Cardiac fibroblast (primary cell): Measurements from ENCODE around the gene HSF2.

Source experiments
- DNase-seq, 2 donors: peaks; one replicate each; pipeline versions ENCODE4 v3.0.0 to v3.0.0-alpha.2; 2010; ENCODE audit warnings: low read depth in 2 of 2
- H3K4me3 ChIP-seq, 2 donors: replicated peaks in 1 of 2; 1 replicate in 1 of 2; 2 replicates in 1 of 2; pipeline ENCODE4 v1.5.1; 2011; ENCODE audit warnings: low read depth in 2 of 2, low read length in 2 of 2, mild to moderate bottlenecking in 2 of 2, moderate library complexity in 1 of 2
- TF ChIP-seq, protein P1 (sequence below): IDR thresholded peaks from one replicate; pipeline ENCODE4 v1.5.1; 2011; ENCODE audit warnings: low read depth, mild to moderate bottlenecking, low read length, inconsistent platforms

Gene HSF2

DNA sequence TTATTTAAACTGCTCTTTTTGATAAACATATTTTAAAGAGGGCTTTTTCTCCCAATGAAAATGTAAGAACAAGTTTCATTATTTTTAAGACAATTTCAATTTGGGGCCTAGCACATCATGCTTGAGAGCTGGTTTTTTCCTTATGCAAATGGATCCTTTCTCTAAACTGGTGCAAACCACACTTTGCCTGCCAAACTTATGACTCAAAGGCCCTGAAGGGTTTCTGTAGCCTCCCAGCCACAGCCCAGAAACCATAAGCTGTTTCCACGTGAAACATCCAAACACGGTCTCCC is 451 bp upstream of the HSF2 start:
- H3K4me3 ChIP-seq, result peak overlapping the region; percentile 2 to 8
- no peak for DNase-seq

DNA sequence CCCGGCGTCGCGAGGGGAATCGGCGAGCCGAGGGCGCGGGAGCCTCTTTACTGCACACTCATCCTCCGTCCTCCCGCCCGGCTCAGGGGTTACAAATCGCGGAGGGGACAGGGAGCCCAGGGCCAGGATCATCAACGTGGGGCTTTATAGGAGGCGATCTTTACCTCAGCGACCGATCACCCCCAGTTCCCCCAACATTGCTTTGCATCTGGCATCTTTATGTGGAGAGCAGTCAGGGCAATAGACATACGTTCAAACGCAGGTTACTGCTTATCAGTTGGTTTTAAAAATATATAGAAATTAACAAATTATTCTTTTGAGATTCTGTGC is 634 bp downstream of the HSF2 start:
- DNase-seq, result peak; percentile 15 to 27
- TF ChIP-seq, protein P1, sequence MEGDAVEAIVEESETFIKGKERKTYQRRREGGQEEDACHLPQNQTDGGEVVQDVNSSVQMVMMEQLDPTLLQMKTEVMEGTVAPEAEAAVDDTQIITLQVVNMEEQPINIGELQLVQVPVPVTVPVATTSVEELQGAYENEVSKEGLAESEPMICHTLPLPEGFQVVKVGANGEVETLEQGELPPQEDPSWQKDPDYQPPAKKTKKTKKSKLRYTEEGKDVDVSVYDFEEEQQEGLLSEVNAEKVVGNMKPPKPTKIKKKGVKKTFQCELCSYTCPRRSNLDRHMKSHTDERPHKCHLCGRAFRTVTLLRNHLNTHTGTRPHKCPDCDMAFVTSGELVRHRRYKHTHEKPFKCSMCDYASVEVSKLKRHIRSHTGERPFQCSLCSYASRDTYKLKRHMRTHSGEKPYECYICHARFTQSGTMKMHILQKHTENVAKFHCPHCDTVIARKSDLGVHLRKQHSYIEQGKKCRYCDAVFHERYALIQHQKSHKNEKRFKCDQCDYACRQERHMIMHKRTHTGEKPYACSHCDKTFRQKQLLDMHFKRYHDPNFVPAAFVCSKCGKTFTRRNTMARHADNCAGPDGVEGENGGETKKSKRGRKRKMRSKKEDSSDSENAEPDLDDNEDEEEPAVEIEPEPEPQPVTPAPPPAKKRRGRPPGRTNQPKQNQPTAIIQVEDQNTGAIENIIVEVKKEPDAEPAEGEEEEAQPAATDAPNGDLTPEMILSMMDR, result no peak
- peak overlapping the region; percentile 98 to 99 for H3K4me3 ChIP-seq

More for the DNA sequence above, 451 bp upstream of the HSF2 start:
- TF ChIP-seq, protein P1, result no peak

DNA sequence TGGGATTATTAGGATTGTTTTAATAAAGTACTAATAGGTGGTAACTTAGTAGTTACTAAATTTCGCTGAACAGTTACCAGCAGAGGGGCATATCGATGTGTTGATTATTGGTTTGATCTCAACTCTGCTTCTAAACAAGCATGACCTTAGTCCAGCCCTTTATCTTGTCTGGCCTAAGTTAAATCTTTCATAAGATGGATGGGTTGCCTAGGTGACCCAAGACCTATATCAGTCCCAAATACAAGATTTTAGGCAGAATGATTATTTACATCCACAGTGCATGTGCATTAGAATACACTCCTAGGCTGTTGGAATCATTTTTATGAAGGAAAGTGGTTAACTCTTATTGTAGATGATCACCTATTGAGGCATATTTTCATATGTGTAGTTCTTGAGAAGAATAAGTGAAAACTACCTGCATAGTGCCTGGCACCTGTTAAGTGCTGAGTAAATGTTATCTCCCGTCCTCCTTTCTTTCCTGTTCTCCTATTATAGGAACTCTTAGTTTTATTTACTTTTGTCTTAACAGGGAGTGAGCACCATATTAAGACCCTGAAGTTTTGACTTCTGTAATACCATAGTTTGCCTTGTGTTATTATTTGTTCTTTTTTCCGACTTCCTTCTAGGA is 1.1 kb downstream of the HSF2 start:
- peak overlapping the region; percentile 98 to 99 for H3K4me3 ChIP-seq
- TF ChIP-seq, protein P1, result no peak
- DNase-seq, result no peak

DNA sequence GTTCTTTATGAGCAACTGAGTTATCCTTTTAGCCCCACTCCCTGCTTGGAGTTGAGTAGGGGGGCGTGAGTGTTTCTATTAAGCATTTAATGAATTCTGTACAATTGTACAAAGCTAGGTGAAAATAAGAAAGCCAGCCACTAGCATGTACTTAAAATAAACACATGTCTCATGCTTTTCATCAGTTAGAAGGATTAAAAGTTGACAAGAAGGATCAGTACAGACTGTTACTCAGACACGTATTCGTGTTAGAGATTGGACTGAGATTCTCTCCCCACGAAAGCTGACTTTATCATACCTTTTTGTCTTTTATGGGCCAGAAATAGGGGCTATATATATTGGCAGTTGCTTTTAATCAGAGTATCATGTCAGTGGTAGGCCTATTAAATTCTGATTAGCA is 1.7 kb downstream of the HSF2 start:
- no peak overlapping the region for H3K4me3 ChIP-seq
- TF ChIP-seq, protein P1, result no peak
- DNase-seq, result no peak

DNA sequence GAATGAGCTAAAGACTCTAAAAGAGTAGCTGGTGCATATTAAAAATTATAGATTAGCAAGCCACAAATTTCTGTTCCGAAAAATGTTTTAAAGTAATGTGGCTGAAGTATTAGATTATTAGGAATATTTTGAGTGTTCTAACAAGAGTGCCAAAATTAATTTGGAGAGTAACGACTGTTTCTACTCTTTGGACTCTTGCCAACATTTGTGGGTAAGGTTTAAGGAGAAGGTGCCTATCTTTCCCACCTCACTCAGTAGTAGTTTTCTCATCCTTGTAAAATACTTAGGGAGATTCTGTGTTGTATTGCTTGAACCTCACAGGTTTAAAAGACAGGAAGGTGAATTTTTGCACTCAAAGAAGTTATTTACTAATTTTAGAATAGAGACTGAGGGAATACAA is 5.0 kb downstream of the HSF2 start:
- H3K4me3 ChIP-seq, result no peak overlapping the region
- no peak for DNase-seq

DNA sequence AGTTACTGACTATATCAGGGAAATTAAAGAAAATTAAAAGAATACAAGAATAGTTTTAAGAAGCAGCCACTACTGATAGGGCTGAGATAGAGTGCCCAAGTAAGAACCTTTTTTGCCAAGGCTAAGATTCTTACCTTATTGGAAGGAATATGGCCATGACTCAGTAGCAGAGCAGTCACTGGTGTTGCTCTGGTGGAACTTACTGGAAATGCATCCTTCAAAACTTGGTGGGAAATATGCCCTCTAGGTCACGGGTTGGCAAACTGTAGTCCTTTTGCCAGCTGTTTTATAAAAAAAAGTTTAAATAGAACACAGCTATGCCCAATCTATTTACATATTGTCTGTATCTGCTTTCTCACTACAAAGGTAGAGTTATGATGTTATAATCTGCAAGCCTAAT is 6.0 kb downstream of the HSF2 start:
- TF ChIP-seq, protein P1, result peak; percentile 38
- no peak overlapping the region for H3K4me3 ChIP-seq
- peak; percentile 18 to 31 for DNase-seq

More for the DNA sequence above, 5.0 kb downstream of the HSF2 start:
- TF ChIP-seq, protein P1, result no peak

DNA sequence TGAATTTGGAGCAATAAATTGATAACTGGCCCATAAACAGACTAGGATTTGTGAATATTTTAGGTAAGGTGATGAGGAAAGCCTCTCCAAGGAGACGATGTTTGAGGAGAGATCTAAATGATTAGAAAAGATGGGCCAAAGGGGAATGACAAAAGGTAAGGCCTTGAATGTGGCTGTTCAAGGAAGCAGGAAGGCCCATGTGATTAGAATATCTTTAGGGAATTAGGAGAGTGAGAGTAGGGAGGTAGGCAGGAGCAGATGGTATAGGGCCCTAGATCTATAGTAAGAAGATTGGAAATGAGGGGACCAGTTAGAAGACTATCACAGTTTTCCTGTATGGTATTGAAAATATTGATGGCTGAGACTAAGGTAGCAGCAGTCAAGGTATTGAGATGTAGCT is 6.7 kb downstream of the HSF2 start:
- H3K4me3 ChIP-seq, result no peak overlapping the region
- no peak for DNase-seq
- TF ChIP-seq, protein P1, result no peak
